Neural progenitor cell (in vitro differentiated cells): ENCODE measurements around the gene TRAPPC10.

Source experiments
- EZH2 ChIP-seq: fragments of 200-600 bp; sonication (generic); IDR thresholded peaks from 2 replicates; pipeline ENCODE4 v1.6.1; 2017; ENCODE audit warnings: antibody characterized with exemption, mild to moderate bottlenecking, moderate library complexity
- TF ChIP-seq, protein P1 (sequence below): fragments of 200-600 bp; sonication (generic); IDR thresholded peaks from 2 replicates; pipeline ENCODE4 v1.5.1; 2017; ENCODE audit warnings: antibody characterized with exemption, mild to moderate bottlenecking

DNA sequence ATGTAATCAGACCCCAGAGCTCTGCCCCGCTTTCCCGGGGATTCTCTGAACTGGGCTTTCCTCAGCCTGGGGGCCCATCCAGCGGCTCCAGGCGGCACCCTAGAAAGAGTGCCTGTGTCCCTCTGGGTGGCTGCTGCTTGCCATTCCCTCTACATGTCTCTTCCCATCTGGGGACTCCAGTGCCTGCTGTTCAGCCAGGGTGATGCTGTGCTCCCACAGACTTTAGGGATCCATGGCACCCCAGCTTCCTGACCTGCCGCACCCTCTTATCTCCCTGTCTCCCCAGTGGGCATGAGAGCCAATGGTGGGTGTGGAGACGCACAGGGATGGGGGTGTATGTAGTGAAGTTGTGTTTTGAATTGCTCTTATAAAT, 16.2 kb downstream of the TRAPPC10 start:
- TF ChIP-seq, protein P1, sequence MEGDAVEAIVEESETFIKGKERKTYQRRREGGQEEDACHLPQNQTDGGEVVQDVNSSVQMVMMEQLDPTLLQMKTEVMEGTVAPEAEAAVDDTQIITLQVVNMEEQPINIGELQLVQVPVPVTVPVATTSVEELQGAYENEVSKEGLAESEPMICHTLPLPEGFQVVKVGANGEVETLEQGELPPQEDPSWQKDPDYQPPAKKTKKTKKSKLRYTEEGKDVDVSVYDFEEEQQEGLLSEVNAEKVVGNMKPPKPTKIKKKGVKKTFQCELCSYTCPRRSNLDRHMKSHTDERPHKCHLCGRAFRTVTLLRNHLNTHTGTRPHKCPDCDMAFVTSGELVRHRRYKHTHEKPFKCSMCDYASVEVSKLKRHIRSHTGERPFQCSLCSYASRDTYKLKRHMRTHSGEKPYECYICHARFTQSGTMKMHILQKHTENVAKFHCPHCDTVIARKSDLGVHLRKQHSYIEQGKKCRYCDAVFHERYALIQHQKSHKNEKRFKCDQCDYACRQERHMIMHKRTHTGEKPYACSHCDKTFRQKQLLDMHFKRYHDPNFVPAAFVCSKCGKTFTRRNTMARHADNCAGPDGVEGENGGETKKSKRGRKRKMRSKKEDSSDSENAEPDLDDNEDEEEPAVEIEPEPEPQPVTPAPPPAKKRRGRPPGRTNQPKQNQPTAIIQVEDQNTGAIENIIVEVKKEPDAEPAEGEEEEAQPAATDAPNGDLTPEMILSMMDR: no peak
- TF ChIP-seq EZH2: no peak
